Suppressor macrophage treated with lipopolysaccharide for 4 hours (primary cell): ENCODE measurements around the gene CD3E.

Experiments used
- DNase-seq: peaks from one replicate; pipeline ENCODE4 v3.0.0-alpha.2; 2020

CD3E gene

GRCh38 chr11:118334745-118335144 is 30.2 kb downstream of the CD3E start:
- no peak for DNase-seq

DNA sequence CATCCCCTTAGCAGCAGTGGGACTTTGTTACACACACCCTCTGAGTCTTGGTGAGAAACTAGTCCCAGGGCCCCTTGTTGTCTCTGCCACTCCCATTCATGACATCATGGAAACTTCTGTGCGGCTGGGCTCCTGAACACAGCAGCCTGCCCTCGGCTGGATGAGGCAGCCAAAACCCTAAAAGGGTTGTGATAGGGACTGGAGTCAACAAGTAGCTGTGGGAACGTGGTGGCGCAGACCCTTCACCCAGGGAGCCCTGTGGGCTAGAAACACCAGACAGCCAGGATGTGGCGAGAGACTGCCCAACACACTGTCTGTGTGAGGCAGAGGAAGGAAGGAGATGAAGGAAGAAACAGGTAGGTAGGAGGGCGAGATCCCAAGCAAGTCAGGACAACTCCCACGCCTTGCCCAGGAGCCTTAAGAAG is 34.1 kb downstream of the CD3E start:
- DNase-seq: no peak

DNA sequence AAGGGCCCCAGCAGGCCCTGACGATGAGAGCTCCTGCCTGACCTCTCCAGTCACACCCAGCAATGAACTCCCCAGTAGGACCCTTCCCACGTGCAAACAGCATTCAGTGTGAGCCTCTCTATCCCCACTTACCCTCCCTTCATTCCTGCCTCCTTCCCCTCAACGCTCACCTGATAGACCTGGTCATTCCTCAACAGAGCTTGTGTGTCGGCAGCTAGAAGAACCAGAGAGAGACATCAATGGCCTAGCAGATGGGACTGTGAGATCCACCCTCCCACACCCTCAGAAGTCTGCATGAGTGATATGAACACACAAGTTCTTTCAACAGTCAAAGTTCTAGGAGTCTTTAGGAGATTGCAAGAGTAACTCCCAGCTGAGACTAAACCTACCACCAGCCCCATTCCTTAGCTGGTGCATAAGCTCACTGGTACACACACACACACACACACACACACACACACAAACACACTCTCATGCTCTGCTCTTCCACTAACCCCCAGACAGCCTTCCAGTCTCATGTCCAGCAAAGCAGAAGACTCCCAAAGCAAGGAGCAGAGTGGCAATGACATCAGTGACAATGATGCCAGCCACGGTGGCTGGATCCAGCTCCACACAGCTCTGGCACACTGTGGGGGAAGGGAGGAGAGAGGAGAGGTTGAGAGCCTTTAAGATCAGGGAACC is 34.9 kb downstream of the CD3E start:
- no peak for DNase-seq

DNA sequence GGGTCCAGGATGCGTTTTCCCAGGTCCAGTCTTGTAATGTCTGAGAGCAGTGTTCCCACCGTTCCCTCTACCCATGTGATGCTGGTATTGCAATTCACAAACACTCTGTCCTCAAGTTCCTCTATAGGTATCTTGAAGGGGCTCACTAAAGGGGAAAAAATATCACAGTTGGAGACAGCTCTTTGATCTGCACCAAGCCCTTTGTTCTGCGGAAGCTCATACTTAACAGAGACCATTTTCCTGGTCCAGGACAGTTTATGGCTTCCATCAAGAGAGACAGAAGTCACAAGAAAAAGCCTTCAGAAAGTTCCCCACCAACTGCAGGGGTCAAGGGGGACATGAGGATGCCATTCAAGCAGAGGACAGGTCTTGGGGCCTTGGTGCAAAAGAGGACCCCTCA is 35.9 kb downstream of the CD3E start:
- DNase-seq: no peak

DNA sequence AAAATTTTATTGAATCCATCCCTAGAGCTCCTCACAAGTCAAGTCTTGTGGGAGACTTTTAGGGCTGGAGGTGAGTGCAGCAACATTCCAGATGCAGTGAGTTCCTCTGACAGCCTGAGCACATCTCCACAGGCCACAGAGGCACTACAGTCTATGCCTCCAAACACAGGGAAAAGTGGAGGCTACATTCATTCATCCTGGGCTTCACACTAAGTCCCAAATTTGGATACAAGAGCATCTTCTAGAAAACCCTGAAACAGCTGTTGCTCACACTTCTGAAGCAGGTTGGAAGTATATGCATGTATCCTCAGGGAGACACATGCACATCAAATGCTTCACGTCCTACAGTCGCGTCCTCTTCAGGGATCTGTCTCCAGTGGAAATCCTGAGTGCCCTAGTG is 36.7 kb downstream of the CD3E start:
- no peak for DNase-seq

GRCh38 chr11:118341815-118342489 is 37.4 kb downstream of the CD3E start:
- no peak for DNase-seq

GRCh38 chr11:118342503-118343161 is 38.1 kb downstream of the CD3E start, which contains the start of gene CD3D:
CD3D (minus strand) TSS chr11:118342705; CDS start chr11:118342607, 98 bp downstream.
- DNase-seq: no peak

DNA sequence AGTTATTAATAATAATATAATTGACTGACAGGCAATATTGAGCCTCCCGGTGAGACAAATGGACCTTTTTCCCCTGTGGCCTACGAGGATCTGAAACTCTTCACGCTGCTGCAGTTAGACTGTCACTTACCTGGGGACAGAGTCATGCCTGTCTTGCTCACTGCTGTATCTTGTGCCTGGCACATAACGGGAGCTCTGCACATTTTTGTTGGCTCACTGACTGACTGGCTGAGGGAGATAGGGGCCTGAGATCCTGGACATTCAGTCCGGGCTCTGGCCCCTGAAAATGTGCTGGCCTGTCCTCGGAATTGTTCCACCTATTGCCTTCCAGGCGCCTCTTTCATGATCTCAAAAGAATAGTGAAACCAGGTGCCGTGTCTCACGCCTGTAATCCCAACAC is 38.7 kb downstream of the CD3E start:
- no peak for DNase-seq

DNA sequence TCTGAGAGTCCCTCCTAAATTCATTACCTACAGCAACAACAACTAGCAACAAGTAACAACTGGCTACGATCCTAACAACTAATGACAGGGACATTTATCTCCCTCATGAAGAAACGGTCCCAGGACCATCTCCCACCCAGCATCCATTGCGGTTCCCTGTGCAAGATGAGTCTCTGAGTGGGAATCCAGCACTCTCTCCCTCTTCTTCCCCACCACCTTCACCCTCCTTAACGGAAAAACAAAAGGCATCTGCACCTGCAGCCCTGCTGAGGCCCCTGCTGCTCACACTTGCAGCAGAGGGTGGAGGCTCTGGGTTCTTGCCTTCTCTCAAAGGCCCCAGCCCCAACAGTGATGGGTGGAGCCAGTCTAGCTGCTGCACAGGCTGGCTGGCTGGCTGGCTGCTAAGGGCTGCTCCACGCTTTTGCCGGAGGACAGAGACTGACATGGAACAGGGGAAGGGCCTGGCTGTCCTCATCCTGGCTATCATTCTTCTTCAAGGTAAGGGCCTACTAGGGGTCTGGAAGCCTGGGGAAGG is 39.5 kb downstream of the CD3E start, which contains the start of gene CD3G:
CD3G (plus strand) TSS at position 364 of the 535 bp plus-strand sequence; CDS start at position 444, 80 bp downstream.
- DNase-seq: no peak

DNA sequence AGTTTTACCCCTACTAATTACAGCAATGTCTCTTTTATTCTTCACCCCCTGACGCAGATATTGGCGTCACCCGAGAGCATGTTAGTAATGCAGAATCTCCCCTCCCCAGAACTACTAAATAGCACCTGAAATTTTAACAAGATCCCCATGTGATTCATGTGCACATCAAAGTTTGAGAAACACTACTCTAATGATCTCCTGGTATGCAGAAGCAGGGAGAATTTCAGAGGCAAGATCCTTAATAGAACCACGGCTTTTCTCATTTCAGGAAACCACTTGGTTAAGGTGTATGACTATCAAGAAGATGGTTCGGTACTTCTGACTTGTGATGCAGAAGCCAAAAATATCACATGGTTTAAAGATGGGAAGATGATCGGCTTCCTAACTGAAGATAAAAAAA is 44.9 kb downstream of the CD3E start:
- DNase-seq: no peak

DNA sequence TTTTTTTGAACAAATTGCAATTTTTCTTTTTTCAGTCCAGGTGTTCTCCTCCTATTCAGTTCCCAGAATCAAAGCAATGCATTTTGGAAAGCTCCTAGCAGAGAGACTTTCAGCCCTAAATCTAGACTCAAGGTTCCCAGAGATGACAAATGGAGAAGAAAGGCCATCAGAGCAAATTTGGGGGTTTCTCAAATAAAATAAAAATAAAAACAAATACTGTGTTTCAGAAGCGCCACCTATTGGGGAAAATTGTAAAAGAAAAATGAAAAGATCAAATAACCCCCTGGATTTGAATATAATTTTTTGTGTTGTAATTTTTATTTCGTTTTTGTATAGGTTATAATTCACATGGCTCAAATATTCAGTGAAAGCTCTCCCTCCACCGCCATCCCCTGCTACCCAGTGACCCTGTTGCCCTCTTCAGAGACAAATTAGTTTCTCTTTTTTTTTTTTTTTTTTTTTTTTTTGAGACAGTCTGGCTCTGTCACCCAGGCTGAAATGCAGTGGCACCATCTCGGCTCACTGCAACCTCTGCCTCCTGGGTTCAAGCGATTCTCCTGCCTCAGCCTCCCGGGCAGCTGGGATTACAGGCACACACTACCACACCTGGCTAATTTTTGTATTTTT is 48.7 kb downstream of the CD3E start:
- DNase-seq: peak; percentile 61

DNA sequence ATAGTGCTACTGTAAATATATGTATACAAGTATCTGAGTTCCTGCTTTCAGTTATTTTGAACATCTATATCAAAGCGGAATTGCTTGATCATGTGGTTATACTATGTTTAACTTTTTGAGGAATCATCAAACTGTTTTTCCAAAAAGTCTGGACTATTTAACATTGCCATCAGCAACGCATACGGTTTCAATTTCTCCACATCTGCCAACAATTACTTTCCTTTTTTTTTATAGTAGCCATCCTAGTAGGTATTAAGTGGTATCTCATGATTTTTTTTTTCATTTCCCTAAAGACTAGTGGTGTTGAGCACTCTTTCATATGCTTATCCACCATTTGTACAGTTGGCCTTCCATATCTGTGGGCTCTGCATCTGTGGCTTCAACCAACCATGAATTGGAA is 53.5 kb downstream of the CD3E start:
- DNase-seq: no peak

DNA sequence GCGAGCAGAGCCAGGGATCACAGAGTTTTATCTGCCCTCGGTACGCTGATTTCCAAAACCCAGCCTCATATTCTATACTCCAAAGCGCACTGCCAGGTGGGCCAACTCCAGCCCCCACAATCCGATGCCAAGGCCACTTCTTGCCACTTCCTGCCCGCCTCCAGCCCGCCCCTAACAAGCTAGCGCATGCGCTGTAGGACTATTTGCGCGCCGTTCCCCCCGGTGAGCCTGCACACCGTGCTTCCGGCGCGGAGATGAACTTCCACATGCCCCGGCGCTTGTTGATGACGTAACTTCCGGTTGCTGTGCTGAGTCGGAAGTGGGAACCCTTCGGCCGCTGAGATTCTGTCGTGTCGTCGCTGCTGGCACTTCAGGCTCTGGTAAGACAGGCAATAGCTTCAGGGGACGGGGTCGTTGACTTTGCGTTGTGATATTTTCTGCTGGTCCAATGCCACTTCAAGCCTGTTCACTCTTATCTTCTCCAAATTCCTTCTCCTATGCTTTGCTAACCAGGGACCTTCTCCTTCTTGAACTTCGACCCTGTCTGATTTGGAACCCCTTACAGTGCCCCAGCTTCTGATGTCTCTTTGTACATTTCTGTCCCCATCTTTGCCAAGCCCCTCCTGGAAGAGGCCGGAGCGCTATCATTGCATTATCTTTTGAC is 54.9 kb downstream of the CD3E start, which contains the start of gene UBE4A:
UBE4A (plus strand) TSS at position 306 of the 664 bp plus-strand sequence. CDS start 5,481 bp downstream, outside the sequence.
- DNase-seq: peak; percentile 97

DNA sequence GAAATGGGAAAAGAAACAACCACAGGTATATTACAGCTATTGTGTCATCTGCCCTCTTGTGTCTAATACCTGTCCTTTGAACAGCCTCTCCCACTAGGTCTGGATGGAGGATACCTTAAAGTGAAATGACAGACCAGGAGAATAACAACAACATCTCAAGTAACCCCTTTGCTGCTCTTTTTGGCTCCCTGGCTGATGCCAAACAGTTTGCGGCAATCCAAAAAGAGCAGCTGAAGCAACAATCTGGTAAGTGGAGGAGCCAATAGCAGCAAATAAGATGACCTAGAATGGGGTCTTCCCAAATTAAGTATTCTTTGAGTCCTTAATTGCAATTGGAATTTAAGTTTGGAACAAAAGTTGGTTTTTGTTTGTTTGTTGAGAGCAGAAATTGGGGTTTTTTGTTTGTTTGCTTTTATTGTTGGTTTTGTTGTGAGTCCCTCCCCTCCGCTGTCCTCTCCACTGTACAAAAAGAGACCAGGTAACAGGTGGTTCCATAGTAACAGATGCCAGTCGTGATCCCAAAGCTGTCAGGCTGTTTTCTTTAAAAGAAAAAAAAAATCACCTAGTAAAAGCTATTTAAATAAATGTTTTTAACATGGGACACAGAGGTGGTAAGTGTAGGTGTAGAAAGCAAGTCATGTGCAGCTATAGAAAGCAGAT is 60.6 kb downstream of the CD3E start:
- no peak for DNase-seq
